WI38 (cell line): ENCODE results near the gene OXSR1.

Experiments used
- H3K4me3 ChIP-seq: 2 replicates; pipeline ENCODE4 v1.5.1; 2011; ENCODE audit warnings: low read depth, mild to moderate bottlenecking, control low read depth, low read length
- CTCF ChIP-seq: IDR thresholded peaks from 2 replicates; pipeline ENCODE4 v1.5.1; 2012; ENCODE audit warnings: low read depth, mild to moderate bottlenecking, control low read depth, low read length

OXSR1 gene

GRCh38 chr3:38136777-38137614, 28.3 kb upstream of the OXSR1 start, which contains the start of gene ACAA1:
ACAA1 (minus strand) TSS chr3:38137127; CDS start chr3:38137035, 92 bp downstream.
- H3K4me3 ChIP-seq, result peak within 1 kb of the TSS; percentile 87
- TF ChIP-seq CTCF, result no peak

GRCh38 chr3:38137615-38138348, 27.6 kb upstream of the OXSR1 start:
- TF ChIP-seq CTCF, result no peak
- H3K4me3 ChIP-seq, result peak overlapping the region; percentile 87

DNA sequence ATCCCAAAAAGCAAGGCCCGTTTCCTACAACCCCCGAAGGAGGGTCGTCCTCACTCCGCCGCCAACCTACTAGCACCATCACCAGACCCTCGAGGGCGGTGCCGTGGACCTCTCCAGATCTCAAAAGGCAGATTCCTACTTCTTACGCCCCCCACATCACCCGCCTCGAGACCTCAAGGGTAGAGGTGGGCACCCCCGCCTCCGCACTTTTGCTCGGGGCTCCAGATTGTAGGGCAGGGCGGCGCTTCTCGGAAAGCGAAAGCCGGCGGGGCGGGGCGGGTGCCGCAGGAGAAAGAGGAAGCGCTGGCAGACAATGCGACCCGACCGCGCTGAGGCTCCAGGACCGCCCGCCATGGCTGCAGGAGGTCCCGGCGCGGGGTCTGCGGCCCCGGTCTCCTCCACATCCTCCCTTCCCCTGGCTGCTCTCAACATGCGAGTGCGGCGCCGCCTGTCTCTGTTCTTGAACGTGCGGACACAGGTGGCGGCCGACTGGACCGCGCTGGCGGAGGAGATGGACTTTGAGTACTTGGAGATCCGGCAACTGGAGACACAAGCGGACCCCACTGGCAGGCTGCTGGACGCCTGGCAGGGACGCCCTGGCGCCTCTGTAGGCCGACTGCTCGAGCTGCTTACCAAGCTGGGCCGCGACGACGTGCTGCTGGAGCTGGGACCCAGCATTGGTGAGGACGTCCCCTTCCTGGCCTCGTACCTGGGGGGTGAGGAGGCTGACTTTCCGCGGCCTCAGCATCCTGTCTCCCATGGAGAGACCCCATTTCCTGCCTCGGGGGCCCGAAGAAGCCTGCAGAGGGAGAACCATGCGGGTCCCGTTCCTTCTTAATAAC, 26.8 kb upstream of the OXSR1 start, which contains the start of gene MYD88:
TSS of gene MYD88 (plus strand) at position 313 of the 842 bp plus-strand sequence. CDS start at position 353, 40 bp downstream.
- no peak for TF ChIP-seq CTCF
- H3K4me3 ChIP-seq, result peak within 1 kb of the TSS; percentile 87

DNA sequence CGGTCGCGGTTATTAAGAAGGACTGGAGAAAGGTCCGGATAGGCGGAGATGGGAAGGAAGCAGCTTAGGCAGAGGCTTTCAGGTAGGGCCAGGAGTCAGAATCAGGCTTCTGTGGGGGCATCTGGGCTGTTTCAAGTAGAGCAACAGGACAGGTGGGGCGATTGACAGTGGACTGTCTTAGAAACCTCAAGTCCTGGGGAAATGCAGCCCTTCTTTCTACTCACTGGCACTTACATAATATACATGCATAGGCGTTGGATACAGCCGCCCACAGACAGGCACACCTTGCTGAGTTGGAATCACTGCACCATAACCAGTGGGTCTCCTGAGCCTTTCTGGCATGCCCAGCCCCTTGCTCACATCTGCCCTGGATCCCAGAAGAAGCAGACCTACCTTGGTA, 26.1 kb upstream of the OXSR1 start:
- H3K4me3 ChIP-seq, result peak overlapping the region; percentile 87

GRCh38 chr3:38139652-38140051, 25.7 kb upstream of the OXSR1 start:
- H3K4me3 ChIP-seq, result peak overlapping the region; percentile 87
- TF ChIP-seq CTCF, result no peak

More for the DNA sequence above, 26.1 kb upstream of the OXSR1 start:
- TF ChIP-seq CTCF, result no peak

GRCh38 chr3:38140326-38141172, 24.8 kb upstream of the OXSR1 start:
- no peak overlapping the region for H3K4me3 ChIP-seq

More at GRCh38 chr3:38140326-38141172, 24.8 kb upstream of the OXSR1 start:
- TF ChIP-seq CTCF, result no peak
